ENCODE data around the gene SH3RF2. TPM values are rescaled to one million over a fixed set of nuclear protein-coding genes. Genes with fewer than 3 reads are reported as not detected.

SH3RF2 gene
- total RNA-seq, 1 donor from 2014 or later, result 0.36 TPM

- Histone ChIP-seq H3K27me3 (no peaks in the 10 kb centered on the region), H2AFZ (replicated peaks) (no peak overlapping the region), H3K79me2 (ENCODE audit: low read depth) (no peaks in the 10 kb centered on the region), H3K4me3 (no peak overlapping the region), H3K4me1 (peaks cover 28% of the 10 kb centered on the region), H3F3A (ENCODE audit: low read depth) (peaks cover 17% of the 10 kb centered on the region), H3K4me2 (no peak overlapping the region), H3K9ac (no peak overlapping the region), H4K20me1 (ENCODE audit: low read depth) (no peaks in the 10 kb centered on the region), H3K9me3 (ENCODE audit: low read depth) (no peaks in the 10 kb centered on the region), H3K36me3 (no peaks in the 10 kb centered on the region), H3K27ac (no peak overlapping the region)
- Mint-ChIP-seq H3K27ac (no peak overlapping the region), H3K4me1 (peaks cover 10% of the 10 kb centered on the region), H3K27me3 (ENCODE audit: insufficient read depth, low read depth) (no peaks in the 10 kb centered on the region), H3K36me3 (no peaks in the 10 kb centered on the region), H3K4me3 (no peak overlapping the region), H3K9me3 (no peaks in the 10 kb centered on the region)
- no peak for TF ChIP-seq EZH2phosphoT487 (IDR thresholded peaks at IDR 0.05)
- no peak for TF ChIP-seq EZH2 (IDR thresholded peaks at IDR 0.05)
- no peak for TF ChIP-seq CTCF (IDR thresholded peaks at IDR 0.05)
- DNase-seq (ENCODE audit: low spot score), result no peak
Observed at GRCh38 chr5:145946112-145946861, 9.9 kb downstream of the SH3RF2 start.

GRCh38 chr5:145947581-145947980 is 11.2 kb downstream of the SH3RF2 start:
- H4K20me1 ChIP-seq (ENCODE audit: low read depth), result no peaks in the 10 kb centered on the region
- TF ChIP-seq EZH2phosphoT487 (IDR thresholded peaks at IDR 0.05) (no peak), CTCF (IDR thresholded peaks at IDR 0.05) (no peak), EZH2 (IDR thresholded peaks at IDR 0.05) (no peak)
- H3F3A ChIP-seq (ENCODE audit: low read depth), result peaks cover 17% of the 10 kb centered on the region
- no peak overlapping the region for H3K9ac ChIP-seq
- Mint-ChIP-seq H3K4me3 (no peak overlapping the region), H3K36me3 (no peaks in the 10 kb centered on the region), H3K4me1 (peaks cover 10% of the 10 kb centered on the region), H3K9me3 (no peaks in the 10 kb centered on the region), H3K27me3 (ENCODE audit: insufficient read depth, low read depth) (no peaks in the 10 kb centered on the region), H3K27ac (no peak overlapping the region)
- no peak overlapping the region for H3K4me2 ChIP-seq
- peaks cover 31% of the 10 kb centered on the region for H3K4me1 ChIP-seq
- no peaks in the 10 kb centered on the region for H3K27me3 ChIP-seq
- no peaks in the 10 kb centered on the region for H3K9me3 ChIP-seq (ENCODE audit: low read depth)
- no peak overlapping the region for H2AFZ ChIP-seq (replicated peaks)
- DNase-seq (ENCODE audit: low spot score), result no peak
- H3K79me2 ChIP-seq (ENCODE audit: low read depth), result no peaks in the 10 kb centered on the region
- no peak overlapping the region for H3K27ac ChIP-seq
- no peaks in the 10 kb centered on the region for H3K36me3 ChIP-seq
- no peak overlapping the region for H3K4me3 ChIP-seq

- Mint-ChIP-seq H3K27ac (no peak overlapping the region), H3K36me3 (no peaks in the 10 kb centered on the region), H3K4me3 (no peak overlapping the region), H3K9me3 (no peaks in the 10 kb centered on the region), H3K4me1 (peaks cover 10% of the 10 kb centered on the region), H3K27me3 (ENCODE audit: insufficient read depth, low read depth) (no peaks in the 10 kb centered on the region)
- DNase-seq (ENCODE audit: low spot score), result no peak
- H3K27ac ChIP-seq, result no peak overlapping the region
- no peak overlapping the region for H2AFZ ChIP-seq (replicated peaks)
- H3K4me3 ChIP-seq, result no peak overlapping the region
- H3K9ac ChIP-seq, result no peak overlapping the region
- no peaks in the 10 kb centered on the region for H3K36me3 ChIP-seq
- H3K9me3 ChIP-seq (ENCODE audit: low read depth), result no peaks in the 10 kb centered on the region
- no peak overlapping the region for H3K4me2 ChIP-seq
- no peaks in the 10 kb centered on the region for H3K27me3 ChIP-seq
- TF ChIP-seq CTCF (IDR thresholded peaks at IDR 0.05) (no peak), EZH2 (IDR thresholded peaks at IDR 0.05) (no peak), EZH2phosphoT487 (IDR thresholded peaks at IDR 0.05) (no peak)
- no peaks in the 10 kb centered on the region for H3K79me2 ChIP-seq (ENCODE audit: low read depth)
- H3K4me1 ChIP-seq, result peaks cover 31% of the 10 kb centered on the region
- peaks cover 17% of the 10 kb centered on the region for H3F3A ChIP-seq (ENCODE audit: low read depth)
- H4K20me1 ChIP-seq (ENCODE audit: low read depth), result no peaks in the 10 kb centered on the region
Observed at GRCh38 chr5:145948047-145948446, 11.7 kb downstream of the SH3RF2 start.

All from neural progenitor cell (in vitro differentiated cells).